Testis (tissue), 3 donors: ENCODE data around the gene CNMD. TPM values are rescaled to one million over a fixed set of nuclear protein-coding genes. Genes with fewer than 3 reads are reported as not detected.

Source experiments
- DNase-seq: peaks from one replicate; pipeline ENCODE4 v3.0.0-alpha.2; 2019
- H3K27ac ChIP-seq, 2 donors: fragments of 200-600 bp; sonication (generic); one replicate each; pipeline ENCODE4 v1.5.1; 2019
- H3K27me3 ChIP-seq: fragments of 200-600 bp; sonication (generic); one replicate; pipeline ENCODE4 v1.5.1; 2019
- H3K36me3 ChIP-seq: fragments of 200-600 bp; sonication (generic); one replicate; pipeline ENCODE4 v1.5.1; 2017; ENCODE audit warnings: low read depth; ENCODE audit errors: missing control alignments
- H3K4me1 ChIP-seq: fragments of 200-600 bp; sonication (generic); one replicate; pipeline ENCODE4 v1.5.1; 2019
- H3K4me3 ChIP-seq, 2 donors: fragments of 200-600 bp; sonication (generic); one replicate each; pipeline ENCODE4 v1.5.1; 2017 to 2019
- H3K9me3 ChIP-seq: fragments of 200-600 bp; sonication (generic); one replicate; pipeline ENCODE4 v1.5.1; 2017
- POLR2A ChIP-seq: fragments of 450-650 bp; IDR thresholded peaks from one replicate; pipeline ENCODE4 v1.6.1; 2017; ENCODE audit warnings: antibody characterized with exemption, mild to moderate bottlenecking, moderate library complexity
- WGBS, 2 donors: methylation state at CpG; one replicate each; pipeline ENCODE4 v1.1.5; 2018; 5-methylcytosine and 5-hydroxymethylcytosine counted together
- intact Hi-C: fragments of 100-400 bp; cut with DNase I; formaldehyde crosslinking; loops from one replicate; pipeline ENCODE4 v1.15.1; 2023; ENCODE audit warnings: low total_unique reads
- polyA plus RNA-seq: library from polyadenylated mRNA; stranded (reverse); fragments of 350-450 nt; fragmentation: Illumina TruSeq; extraction: RNeasy Lipid Tissue Mini Kit (QIAGEN cat#74804); gene quantifications from one replicate; pipeline ENCODE4 v1.2.3, GENCODE V29; 2014; ENCODE audit warnings: low read depth, low replicate concordance; ENCODE audit not compliant: insufficient read depth
- total RNA-seq, 2 donors: library from RNA; depleted of rRNA; stranded (reverse); fragments of >200 nt; gene quantifications; one replicate each; pipeline ENCODE4 v1.2.3, GENCODE V29; 2016
- TF ChIP-seq, protein P1 (sequence below), 3 experiments: fragments of 450-650 bp in 2 of 3; fragments of 200-600 bp in 1 of 3; sonication (generic) in 1 of 3; IDR thresholded peaks; one replicate each; pipeline ENCODE4 v1.5.1; 2016 to 2019; ENCODE audit warnings: antibody characterized with exemption in 3 of 3, mild to moderate bottlenecking in 2 of 3, moderate library complexity in 1 of 3

Gene CNMD
- total and polyA plus RNA-seq, 3 donors from 2014 or later = 3.5 to 5.0 (median 4.1) TPM

- Histone ChIP-seq H3K27me3 (no peaks in the 10 kb centered on the region), H3K4me1 (no peaks in the 10 kb centered on the region), H3K4me3 (no peak overlapping the region), H3K36me3 (no peaks in the 10 kb centered on the region), H3K27ac (no peak overlapping the region), H3K9me3 (no peaks in the 10 kb centered on the region)
- intact Hi-C loops = no loop called here
- DNase-seq = no peak
- no peak for TF ChIP-seq POLR2A
- TF ChIP-seq, protein P1, sequence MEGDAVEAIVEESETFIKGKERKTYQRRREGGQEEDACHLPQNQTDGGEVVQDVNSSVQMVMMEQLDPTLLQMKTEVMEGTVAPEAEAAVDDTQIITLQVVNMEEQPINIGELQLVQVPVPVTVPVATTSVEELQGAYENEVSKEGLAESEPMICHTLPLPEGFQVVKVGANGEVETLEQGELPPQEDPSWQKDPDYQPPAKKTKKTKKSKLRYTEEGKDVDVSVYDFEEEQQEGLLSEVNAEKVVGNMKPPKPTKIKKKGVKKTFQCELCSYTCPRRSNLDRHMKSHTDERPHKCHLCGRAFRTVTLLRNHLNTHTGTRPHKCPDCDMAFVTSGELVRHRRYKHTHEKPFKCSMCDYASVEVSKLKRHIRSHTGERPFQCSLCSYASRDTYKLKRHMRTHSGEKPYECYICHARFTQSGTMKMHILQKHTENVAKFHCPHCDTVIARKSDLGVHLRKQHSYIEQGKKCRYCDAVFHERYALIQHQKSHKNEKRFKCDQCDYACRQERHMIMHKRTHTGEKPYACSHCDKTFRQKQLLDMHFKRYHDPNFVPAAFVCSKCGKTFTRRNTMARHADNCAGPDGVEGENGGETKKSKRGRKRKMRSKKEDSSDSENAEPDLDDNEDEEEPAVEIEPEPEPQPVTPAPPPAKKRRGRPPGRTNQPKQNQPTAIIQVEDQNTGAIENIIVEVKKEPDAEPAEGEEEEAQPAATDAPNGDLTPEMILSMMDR (IDR thresholded peaks at IDR 0.05) = no peak
- WGBS, 2 donors = 82 to 90% methylated on average over 4 of the region's 4 CpGs
Observed at GRCh38 chr13:52780092-52780491, 40.5 kb upstream of the CNMD start.

DNA sequence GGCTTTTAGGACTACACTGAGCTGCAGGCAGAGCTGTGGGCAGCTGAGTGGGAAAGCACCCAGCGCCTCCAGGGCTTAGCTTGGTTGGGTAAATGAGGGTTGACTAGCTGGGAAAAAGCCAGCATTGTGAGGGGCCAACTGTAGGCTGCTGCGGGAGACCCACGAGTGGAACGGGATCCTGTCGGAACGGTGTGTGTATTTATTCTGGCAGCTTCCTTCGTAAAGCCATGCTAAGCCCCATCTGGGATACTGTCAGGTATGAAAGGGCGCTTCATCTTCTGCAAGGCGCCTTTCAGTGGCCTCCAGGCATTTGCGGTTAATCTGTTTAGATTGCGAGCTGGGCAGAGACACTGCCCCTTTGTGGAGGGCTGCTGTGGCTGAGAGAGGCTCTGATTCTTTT is 39.5 kb upstream of the CNMD start:
- no peaks in the 10 kb centered on the region for H3K36me3 ChIP-seq
- no peak overlapping the region for H3K4me3 ChIP-seq
- H3K4me1 ChIP-seq = no peaks in the 10 kb centered on the region
- no peak overlapping the region for H3K27ac ChIP-seq
- no peak for TF ChIP-seq POLR2A
- TF ChIP-seq, protein P1 (IDR thresholded peaks at IDR 0.05) = no peak
- no peak for DNase-seq
- H3K27me3 ChIP-seq = no peaks in the 10 kb centered on the region
- WGBS, 2 donors = 68 to 73% methylated on average over 10 to 11 of the region's 11 CpGs
- no peaks in the 10 kb centered on the region for H3K9me3 ChIP-seq
- intact Hi-C loops = no loop called here

DNA sequence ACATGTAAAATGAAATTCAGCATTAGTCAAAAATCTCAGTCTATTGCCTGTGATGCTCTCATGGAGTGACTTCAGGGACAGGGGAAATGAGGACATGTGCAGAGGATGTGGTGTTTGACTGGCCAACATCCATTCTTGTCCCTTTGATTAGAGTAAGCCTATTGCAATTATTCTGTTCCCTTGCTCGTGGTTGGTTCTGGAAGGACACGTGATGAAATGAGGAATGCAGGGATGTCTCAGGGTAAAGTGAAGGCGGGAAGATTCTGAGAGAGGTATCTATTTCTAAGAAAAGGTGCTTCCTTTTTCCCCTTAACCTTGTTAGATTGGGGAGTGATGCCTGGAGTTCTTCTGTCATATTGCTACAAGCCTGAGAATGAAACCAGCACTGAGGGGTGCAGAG is 37.1 kb upstream of the CNMD start:
- no peaks in the 10 kb centered on the region for H3K27me3 ChIP-seq
- no peaks in the 10 kb centered on the region for H3K9me3 ChIP-seq
- no peak for DNase-seq
- intact Hi-C loops = no loop called here
- no peak overlapping the region for H3K27ac ChIP-seq
- TF ChIP-seq, protein P1 (IDR thresholded peaks at IDR 0.05) = no peak
- H3K36me3 ChIP-seq = no peaks in the 10 kb centered on the region
- 77 to 83% methylated on average over 3 of the region's 3 CpGs for WGBS, 2 donors
- H3K4me3 ChIP-seq = no peak overlapping the region
- no peaks in the 10 kb centered on the region for H3K4me1 ChIP-seq

- intact Hi-C loops = no loop called here
- no peaks in the 10 kb centered on the region for H3K27me3 ChIP-seq
Observed at GRCh38 chr13:52775511-52775910, 35.9 kb upstream of the CNMD start.

DNA sequence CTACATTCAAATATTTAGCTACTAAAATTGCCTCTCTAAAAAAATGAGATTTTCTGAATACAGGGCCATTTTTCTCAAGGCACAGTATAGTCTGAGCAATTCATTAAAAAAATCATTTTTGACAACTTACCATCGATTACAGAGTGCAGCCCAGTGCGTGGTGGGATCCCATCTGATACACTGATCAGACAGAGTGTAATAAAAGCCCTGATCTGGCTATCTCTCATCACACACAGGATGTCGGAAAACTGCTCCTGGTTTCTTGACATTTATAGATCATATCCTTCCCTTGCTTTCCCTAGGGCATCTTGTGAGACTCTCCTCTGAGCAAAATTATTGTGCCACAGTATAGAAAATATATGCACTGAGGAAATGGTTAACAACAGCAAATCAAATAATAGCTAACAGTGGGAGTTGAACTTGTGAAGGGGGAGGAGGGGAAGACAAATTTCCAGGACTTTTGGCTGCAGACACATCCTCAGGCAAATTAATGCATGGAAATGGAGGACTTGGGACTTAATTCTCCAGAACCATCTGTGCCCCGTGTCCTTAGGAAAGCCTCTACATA is 28.4 kb upstream of the CNMD start:
- DNase-seq = no peak
- WGBS, 2 donors = 87 to 88% methylated on average over 4 of the region's 4 CpGs
- intact Hi-C loops = no loop called here

More at GRCh38 chr13:52775511-52775910, 35.9 kb upstream of the CNMD start:
- DNase-seq = no peak
- H3K36me3 ChIP-seq = no peaks in the 10 kb centered on the region
- no peak overlapping the region for H3K4me3 ChIP-seq
- TF ChIP-seq, protein P1 (IDR thresholded peaks at IDR 0.05) = no peak
- no peak for TF ChIP-seq POLR2A
- H3K4me1 ChIP-seq = no peaks in the 10 kb centered on the region
- no peaks in the 10 kb centered on the region for H3K9me3 ChIP-seq
- 75 to 79% methylated on average over 5 of the region's 5 CpGs for WGBS, 2 donors
- H3K27ac ChIP-seq = no peak overlapping the region

More for the DNA sequence above, 28.4 kb upstream of the CNMD start:
- no peak overlapping the region for H3K27ac ChIP-seq
- H3K4me1 ChIP-seq = no peaks in the 10 kb centered on the region
- H3K36me3 ChIP-seq = no peaks in the 10 kb centered on the region
- no peaks in the 10 kb centered on the region for H3K9me3 ChIP-seq
- no peak overlapping the region for H3K4me3 ChIP-seq
- no peak for TF ChIP-seq POLR2A
- TF ChIP-seq, protein P1 (IDR thresholded peaks at IDR 0.05) = no peak
- H3K27me3 ChIP-seq = no peaks in the 10 kb centered on the region
